Subcutaneous adipose tissue (tissue), 4 donors: ENCODE results near the gene LY6G5B. TPM values are rescaled to one million over a fixed set of nuclear protein-coding genes. Genes with fewer than 3 reads are reported as not detected.

ENCODE experiments used
- total RNA-seq, 4 donors: library from RNA; depleted of rRNA; stranded (reverse); fragments of >200 nt; gene quantifications; one replicate each; pipeline ENCODE4 v1.1.0, GENCODE V29; 2016
- TF ChIP-seq, protein P1 (sequence below): fragments of 450-650 bp; IDR thresholded peaks from one replicate; pipeline ENCODE4 v1.5.1; 2016; ENCODE audit warnings: low read depth, mild to moderate bottlenecking, control low read depth, antibody characterized with exemption, moderate library complexity

The LY6G5B gene, protein sequence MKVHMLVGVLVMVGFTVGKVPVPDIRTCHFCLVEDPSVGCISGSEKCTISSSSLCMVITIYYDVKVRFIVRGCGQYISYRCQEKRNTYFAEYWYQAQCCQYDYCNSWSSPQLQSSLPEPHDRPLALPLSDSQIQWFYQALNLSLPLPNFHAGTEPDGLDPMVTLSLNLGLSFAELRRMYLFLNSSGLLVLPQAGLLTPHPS
- 10 to 100 TPM in 1 of 4 donors, 1 to 10 TPM in 3; 4.4 to 19.2 (median 6.5) TPM for total RNA-seq

DNA sequence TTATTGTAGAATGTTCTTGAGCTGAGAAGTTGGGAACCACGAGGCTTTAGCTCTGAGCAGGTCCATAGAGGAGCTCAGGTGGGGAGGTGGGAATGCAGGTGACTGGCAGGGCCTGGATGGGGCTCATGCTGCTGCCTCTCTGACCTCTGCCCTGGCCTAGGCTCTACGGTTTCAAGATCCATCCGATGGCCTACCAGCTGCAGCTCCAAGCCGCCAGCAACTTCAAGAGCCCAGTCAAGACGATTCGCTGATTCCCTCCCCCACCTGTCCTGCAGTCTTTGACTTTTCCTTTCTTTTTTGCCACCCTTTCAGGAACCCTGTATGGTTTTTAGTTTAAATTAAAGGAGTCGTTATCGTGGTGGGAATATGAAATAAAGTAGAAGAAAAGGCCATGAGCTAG lies at the start of gene LY6G5B:
TSS of gene LY6G5B (plus strand) at position 301 of the 400 bp plus-strand sequence. CDS start 975 bp downstream, outside the sequence.
- TF ChIP-seq, protein P1, sequence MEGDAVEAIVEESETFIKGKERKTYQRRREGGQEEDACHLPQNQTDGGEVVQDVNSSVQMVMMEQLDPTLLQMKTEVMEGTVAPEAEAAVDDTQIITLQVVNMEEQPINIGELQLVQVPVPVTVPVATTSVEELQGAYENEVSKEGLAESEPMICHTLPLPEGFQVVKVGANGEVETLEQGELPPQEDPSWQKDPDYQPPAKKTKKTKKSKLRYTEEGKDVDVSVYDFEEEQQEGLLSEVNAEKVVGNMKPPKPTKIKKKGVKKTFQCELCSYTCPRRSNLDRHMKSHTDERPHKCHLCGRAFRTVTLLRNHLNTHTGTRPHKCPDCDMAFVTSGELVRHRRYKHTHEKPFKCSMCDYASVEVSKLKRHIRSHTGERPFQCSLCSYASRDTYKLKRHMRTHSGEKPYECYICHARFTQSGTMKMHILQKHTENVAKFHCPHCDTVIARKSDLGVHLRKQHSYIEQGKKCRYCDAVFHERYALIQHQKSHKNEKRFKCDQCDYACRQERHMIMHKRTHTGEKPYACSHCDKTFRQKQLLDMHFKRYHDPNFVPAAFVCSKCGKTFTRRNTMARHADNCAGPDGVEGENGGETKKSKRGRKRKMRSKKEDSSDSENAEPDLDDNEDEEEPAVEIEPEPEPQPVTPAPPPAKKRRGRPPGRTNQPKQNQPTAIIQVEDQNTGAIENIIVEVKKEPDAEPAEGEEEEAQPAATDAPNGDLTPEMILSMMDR, result no peak

DNA sequence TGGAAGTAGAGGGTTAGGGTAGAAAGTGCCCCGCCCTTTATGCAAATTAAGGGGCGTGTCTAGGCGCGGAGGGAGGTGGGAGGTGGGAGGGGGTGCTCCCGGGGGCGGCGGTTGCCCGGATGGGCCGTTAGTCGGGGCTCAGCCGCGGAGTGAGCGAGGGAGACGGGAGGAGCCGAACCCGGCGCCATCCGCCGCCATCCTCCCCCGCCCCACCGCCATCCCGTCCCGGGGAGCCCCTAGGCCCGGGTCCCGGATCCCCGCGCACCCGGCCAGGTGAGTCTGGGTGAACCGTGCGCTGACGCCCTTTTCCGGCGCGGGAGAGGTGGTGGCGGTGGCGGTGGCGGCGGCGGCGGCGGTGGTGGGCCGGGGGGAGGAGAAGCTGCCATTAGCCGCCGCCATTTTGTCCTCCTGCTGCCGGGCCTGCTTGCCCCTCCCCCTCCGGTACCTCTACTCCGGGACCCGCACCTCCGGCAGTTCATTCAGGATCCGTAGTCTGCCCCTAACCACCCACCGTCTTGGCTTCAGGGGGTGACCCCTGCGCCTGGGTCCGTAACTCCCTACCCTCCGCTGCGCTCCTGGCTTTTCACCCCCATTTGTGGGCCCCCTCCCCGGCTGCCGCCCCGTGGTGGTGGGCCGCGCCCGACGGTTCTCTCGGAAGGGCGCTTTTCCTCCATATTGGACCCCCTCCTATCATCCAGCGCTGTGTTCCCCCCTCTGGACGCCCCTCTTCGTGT lies 49.0 kb upstream of the LY6G5B start, which contains the start of gene PRRC2A:
TSS of gene PRRC2A (plus strand) at position 130 of the 734 bp plus-strand sequence. CDS start 2,075 bp downstream, outside the sequence.
- TF ChIP-seq, protein P1, result no peak

DNA sequence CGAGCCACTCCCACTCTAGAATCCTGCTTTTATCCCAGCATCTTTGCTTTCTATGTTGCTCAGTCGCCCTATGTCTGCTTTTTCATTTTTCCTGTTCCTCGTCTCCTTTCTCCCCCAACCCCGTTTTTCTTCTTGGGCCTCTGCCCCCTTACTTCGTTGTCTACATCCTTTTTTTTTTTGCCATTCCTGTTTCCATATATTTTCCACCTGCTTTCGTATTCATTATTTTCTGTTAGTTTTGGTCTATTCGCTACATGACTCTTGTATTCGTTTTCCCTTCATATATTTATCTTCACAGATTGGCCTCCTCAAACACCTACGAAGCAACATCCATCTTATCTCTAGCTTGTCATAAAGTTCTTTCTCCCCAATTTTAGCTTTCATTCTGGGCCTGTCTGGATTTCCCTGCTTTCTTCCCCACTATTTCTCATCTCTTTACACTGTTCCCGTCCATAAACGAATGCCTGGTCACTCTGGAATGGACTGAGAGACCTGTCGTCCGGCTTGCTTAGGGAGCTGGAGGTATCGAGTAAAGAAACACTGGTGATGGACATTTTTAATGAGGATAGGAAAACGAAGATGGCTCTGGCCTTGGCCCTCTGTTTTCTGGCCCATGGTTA lies 48.3 kb upstream of the LY6G5B start:
- TF ChIP-seq, protein P1, result no peak

- TF ChIP-seq, protein P1, result no peak
Measured at GRCh38 chr6:31621991-31622390, 47.8 kb upstream of the LY6G5B start.

DNA sequence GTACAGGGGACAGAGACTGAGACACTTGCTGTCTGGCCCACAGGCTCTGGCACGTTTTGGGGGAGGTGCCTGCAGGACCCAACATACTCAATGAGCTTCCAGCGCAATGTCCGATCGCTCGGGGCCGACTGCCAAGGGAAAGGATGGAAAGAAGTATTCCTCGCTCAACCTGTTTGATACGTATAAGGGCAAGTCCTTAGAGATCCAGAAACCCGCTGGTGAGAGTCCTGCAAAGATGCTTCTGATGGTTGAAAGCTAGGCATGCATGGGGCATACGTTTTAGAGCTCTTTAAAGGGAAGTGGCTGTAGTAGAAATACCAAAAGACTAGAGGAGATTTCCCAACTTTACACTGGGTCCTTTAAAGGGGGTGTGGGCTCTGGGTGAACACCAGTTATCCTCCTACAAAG lies 47.1 kb upstream of the LY6G5B start:
- TF ChIP-seq, protein P1, result no peak

DNA sequence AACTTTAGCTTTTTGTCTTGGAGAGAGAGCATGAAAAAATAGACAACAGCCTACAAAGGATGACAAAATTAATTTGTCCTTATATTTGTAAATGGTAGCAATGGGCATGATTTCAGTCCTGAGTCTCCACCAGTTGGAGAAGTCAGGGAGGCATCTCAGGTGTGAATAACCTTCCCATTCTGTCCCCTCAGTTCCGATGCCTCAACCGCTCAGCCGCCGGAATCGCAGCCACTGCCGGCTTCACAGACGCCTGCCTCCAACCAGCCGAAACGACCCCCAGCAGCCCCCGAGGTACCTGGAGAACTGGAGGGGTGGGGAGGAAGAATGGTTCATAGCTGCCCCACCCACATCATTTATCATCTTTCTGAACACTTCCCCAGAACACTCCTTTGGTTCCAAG lies 45.7 kb upstream of the LY6G5B start:
- TF ChIP-seq, protein P1, result no peak

DNA sequence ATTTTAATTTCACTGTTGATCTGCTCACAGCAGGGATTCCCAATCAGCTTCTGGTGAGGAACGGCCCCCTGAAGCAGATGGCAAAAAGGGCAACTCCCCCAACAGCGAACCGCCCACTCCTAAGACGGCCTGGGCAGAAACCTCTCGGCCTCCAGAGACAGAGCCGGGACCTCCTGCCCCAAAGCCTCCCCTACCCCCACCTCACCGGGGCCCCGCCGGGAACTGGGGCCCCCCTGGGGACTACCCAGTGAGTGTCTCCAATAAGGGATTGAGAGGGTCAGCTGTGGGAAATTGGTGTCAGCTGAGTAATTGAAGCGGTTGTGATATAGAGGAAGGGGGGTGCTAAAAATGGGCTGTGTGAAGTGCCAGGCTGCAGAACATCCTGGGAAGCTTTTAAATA lies 42.8 kb upstream of the LY6G5B start:
- TF ChIP-seq, protein P1, result no peak
